ENCODE measurements around the gene GGN.

- TF ChIP-seq CTCF (conservative IDR thresholded peaks at IDR 0.05; ENCODE audit: low read depth, low read length) (no peak), EZH2 (IDR thresholded peaks at IDR 0.05; ENCODE audit: low read length, unreplicated experiment) (no peak)
Measured at GRCh38 chr19:38417146-38417543, 29.3 kb upstream of the GGN start.

Data from PC-3 (cell line).